ENCODE results near the gene KIAA0319L.
"Not testable (repeated sequence)": the region's sequence is repeated elsewhere in the genome, so short reads cannot be mapped to it uniquely, and the experiment has no call there.

KIAA0319L gene

DNA sequence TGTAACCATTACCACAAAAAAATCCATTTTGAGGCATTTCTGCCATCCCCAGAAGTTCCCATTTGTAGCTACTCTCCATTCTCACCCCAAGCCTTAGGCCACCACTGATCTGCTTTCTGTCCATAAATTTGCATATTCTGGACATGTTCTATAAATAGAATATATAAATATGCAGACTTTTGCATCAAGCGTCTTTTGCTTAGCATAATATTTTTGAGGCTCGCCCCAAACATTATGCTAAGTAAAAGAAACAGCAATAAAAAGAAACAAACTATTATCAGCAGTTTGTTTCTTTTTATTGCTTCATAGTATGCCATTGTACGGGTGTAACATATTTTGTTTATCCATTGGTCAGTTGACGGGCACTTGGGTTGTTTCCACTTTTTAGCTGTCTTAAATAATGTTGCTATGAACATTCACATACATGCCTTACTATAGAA is 23.8 kb upstream of the KIAA0319L start:
- no peak for DNase-seq

DNA sequence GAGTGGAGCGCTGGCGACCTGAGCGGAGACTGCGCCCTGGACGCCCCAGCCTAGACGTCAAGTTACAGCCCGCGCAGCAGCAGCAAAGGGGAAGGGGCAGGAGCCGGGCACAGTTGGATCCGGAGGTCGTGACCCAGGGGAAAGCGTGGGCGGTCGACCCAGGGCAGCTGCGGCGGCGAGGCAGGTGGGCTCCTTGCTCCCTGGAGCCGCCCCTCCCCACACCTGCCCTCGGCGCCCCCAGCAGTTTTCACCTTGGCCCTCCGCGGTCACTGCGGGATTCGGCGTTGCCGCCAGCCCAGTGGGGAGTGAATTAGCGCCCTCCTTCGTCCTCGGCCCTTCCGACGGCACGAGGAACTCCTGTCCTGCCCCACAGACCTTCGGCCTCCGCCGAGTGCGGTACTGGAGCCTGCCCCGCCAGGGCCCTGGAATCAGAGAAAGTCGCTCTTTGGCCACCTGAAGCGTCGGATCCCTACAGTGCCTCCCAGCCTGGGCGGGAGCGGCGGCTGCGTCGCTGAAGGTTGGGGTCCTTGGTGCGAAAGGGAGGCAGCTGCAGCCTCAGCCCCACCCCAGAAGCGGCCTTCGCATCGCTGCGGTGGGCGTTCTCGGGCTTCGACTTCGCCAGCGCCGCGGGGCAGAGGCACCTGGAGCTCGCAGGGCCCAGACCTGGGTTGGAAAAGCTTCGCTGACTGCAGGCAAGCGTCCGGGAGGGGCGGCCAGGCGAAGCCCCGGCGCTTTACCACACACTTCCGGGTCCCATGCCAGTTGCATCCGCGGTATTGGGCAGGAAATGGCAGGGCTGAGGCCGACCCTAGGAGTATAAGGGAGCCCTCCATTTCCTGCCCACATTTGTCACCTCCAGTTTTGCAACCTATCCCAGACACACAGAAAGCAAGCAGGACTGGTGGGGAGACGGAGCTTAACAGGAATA is 20.1 kb upstream of the KIAA0319L start:
- DNase-seq: peak; percentile 43

DNA sequence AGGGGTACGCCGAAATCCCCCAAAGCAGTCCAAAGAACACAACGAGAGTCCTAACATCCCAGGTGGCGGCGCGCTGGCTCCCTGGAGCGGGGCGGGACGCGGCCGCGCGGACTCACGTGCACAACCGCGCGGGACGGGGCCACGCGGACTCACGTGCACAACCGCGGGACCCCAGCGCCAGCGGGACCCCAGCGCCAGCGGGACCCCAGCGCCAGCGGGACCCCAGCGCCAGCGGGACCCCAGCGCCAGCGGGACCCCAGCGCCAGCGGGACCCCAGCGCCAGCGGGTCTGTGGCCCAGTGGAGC is 19.5 kb upstream of the KIAA0319L start:
- not testable (repeated sequence) for DNase-seq

DNA sequence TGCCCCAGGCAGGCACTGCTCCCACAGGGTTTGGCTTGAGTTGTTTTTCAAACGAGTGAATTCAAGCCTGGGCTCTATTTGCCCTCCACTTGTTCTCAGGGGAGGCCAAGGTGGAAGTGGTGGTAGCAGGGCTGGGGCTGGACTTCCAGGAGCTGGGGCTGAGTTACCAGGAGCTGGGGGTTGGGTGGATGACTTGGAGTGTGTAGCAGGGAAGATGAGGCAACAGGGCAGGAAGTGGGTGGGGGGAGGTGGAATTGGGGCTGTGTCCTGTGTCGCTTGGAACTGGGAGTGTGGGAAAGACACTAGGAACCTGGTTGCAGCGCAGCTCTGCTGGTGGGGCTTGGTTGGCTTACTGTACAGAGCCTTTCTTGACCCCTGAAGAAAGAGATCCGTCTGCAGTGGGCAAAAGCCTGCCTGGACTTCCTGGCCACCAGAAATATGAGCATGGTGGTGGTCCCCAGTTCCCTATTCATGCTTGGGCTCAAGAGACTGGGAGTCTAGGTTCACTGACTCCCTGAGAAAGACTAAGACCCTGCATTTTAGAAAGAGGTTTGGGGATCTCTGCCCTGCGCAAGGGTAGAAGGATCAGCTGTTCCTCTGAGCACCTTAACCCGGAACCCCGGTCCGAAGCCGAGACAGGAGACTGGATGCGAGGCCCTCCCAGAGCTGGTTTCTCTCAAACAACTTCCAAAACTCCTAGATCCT is 19.0 kb upstream of the KIAA0319L start:
- DNase-seq: peak; percentile 18

DNA sequence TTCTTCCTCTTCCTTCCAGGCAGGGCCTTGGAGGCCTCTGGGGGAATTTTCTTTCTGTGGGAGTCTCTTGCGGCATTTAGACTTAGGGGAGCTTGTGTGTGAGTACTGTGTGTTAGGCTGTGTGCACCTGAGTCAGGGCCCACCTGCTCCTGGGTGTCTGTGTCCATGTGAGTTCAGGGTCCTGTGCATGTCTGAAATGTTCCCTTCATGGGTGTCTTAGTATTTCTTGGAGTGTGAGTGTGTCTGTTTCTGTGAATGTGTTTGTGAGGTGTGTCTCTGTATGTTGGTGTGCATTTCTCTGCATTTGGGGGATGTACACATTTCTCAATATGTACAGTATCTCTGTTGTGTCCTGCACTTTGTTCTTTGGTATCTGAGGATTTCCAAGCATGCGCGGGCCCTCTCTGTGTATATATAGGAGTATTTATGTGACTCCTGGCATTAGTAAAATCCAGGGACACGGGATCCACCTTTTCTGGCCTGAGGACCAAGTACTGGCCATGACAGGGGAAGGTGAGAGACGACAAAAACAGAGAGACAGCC is 18.3 kb upstream of the KIAA0319L start:
- peak; percentile 7 for DNase-seq

DNA sequence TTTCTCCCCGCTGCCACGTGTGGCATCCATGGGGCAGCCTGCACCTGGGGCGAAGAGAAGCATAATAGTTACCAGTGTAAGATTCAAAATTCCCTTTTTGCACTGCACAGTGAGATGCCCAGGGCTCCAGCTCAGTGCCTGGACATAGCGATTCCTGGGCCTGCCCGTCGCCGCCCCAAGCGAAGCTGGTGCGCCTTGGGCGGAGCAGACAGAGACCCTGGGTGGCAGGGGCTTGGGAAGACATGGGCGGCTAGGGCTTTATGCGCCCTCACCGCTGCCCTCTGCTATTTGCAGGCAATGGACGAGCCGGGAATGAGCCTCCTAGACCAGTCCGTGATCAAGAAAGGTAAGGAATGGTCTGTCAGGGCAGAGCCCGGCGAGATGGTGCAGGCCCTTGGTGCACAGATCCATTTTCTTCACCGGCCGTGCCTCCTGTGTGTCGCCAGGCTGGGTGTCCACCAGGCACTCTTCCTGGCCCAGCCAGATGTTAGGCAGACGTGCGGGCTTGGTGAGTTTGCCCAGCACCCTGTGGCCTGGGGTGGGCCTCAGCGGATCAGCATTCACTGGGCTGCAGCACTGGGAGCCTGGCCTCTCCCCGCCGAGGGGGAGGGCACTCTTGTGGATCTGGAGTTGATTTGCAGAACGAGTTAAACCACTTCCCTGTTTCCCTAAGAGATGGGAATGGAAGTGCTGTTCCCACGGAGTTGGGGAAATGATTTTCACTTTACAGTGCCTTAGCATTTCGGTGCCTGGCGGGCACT is 17.6 kb upstream of the KIAA0319L start:
- DNase-seq: no peak

DNA sequence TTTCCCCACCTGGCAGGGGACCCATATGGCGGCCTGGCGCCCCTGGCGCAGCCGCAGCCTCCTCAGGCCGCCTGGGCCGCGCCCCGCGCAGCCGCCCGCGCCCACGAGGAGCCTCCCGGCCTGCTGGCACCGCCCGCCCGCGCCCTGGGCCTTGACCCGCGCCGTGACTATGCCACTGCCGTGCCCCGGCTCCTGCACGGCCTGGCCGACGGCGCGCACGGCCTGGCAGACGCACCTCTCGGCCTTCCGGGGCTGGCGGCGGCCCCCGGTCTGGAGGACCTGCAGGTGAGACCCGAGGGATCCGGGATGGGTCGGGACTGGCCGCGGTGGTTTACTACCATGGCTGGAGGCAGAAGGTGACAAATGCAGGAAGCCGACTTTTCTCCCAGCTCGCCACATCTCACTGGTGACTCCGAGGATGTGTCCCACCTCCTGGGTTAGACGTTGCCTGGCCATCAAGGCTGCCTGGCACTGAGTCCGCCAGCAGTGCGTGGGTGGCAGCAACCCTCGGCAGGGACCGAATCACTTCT is 17.0 kb upstream of the KIAA0319L start:
- no peak for DNase-seq

DNA sequence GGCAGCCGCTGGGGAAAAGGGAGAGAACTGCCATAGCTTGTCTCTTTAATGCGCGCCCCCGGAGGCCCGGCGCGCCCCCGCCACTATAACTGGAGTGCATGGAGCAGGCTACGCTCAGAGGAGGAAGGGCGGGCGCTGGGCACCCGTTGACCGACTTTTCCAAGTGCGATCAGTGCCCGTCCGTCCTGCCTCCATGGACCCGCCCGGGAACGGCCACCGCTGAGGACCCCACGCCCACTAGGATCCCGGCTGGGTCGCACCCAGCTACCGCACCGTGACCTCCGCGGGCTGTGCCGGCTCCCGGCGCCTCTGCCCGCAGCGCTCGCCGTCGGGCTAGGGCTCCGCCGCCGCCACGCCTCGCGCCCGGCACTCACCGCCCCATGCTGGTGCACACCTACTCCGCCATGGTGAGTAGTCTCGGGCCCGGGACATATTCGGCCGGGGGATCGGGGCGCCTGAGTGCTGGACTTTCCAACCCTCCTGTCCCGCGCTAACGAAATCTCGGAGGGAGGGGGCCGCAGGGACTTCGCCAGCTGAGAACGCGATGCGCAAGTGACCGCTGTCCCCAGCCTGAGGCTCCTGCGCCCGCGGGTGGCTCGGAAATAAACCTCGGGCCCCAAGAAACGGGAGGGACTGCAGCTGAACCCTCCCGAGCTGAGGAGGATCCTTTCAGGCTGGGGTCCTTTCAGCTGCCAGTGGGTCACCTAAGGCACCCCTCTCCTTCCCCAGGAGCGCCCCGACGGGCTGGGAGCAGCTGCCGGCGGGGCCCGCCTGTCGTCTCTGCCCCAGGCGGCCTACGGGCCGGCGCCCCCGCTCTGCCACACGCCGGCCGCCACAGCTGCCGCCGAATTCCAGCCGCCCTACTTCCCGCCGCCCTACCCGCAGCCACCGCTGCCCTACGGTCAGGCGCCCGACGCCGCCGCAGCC is 16.3 kb upstream of the KIAA0319L start, which contains the start of gene TFAP2E:
TFAP2E (plus strand) TSS at position 117 of the 927 bp plus-strand sequence; CDS start at position 381, 264 bp downstream.
- peak; percentile 64 for DNase-seq

DNA sequence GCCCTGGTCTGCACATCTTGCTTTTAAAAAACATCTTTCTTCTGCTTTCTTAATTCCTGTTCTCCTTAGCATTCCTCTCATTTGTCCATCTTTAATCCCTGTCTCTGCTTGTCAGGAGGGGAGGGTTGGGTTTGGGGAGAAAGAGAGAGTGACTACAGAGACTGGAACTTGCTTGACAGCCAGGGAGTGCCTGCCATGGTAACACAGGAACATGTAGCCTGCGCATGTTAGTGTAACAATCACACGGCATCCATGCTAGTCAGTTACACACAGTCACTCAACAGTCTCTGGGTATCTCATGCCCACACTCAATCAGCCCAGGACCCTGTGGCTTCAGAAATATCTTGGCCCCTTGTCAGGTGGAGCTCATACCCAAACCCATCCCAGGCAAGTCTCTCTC is 15.1 kb upstream of the KIAA0319L start:
- DNase-seq: no peak

DNA sequence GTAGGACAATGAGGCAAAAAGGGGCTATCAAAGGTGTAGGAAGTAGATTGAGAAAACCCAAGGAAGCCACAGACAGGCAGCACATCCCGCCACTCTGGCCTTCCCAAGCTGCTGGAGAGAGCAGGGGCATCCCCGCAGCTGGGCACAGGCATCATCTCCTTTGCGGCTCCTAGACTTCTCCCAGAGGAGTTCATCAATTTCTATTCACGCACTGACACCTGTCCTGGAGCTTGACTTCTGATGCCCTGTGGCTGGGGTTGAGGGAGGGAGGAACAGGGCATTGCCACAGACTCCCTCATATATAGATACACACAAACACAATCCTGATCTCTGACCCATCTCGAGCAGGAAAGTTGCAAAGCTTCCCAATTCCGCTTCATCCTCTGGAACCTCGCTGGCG is 14.1 kb upstream of the KIAA0319L start:
- no peak for DNase-seq

DNA sequence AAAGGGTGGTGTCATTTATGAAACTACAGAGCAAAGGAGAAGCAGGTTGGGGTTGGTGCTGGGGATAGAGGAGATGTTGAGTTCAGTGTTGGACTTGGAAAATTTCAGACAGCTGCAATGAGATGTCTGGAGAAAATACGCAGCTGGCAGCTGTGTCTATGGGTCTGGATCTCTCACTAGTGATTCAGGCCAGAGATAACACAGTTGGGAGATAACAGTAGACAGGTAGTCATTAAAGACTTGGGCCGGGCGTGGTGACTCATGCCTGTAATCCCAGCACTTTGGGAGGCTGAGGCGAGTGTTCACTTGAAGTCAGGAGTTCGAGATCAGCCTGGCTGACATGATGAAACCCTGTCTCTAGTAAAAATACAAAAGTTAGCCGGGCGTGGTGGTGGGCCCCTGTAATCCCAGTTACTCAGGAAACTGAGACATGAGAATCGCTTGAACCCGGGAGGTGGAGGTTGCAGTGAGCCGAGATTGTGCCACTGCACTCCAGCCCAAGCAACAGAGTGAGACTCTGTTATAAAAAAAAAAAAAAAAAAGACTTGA is 13.5 kb upstream of the KIAA0319L start:
- DNase-seq: no peak

DNA sequence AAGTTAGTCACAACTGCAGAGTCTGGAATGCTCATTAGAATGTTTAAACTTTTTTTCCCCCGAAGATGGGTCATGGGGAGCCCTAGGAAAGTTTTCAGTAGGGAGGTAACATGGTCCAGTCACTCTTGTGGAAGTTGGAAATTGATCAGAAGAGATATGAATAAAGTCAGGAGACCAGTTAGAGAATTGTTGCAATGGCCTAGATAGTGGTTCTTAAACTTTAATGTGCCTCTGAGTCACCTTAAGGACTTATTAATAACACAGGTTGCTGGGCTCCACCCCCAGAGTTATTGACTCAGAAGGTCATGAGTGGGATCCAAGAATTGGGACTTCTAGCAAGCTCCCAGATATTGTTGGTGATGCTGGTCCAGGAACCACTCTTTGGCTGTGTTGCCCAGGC is 12.7 kb upstream of the KIAA0319L start:
- DNase-seq: no peak

DNA sequence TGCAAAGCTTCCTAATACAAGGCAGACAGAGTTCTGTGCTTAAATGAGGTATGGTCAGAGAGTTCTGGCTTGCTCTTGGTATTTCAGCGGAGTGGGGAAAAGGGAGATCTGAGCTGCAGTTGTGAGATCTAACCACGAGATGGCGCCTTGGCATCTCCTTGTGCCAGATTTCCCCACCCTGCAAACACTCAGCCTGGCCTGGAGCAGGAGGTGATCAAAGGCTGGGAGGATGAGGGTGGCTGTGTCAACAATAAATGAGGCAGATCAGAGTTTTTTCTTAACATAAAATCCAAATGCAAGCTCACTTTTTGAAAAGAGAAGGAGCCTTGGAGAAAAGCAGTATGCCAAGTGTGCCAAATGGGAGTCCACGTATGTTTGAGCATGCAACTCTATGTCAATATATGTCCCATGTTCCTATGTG is 11.8 kb upstream of the KIAA0319L start:
- peak; percentile 79 for DNase-seq

DNA sequence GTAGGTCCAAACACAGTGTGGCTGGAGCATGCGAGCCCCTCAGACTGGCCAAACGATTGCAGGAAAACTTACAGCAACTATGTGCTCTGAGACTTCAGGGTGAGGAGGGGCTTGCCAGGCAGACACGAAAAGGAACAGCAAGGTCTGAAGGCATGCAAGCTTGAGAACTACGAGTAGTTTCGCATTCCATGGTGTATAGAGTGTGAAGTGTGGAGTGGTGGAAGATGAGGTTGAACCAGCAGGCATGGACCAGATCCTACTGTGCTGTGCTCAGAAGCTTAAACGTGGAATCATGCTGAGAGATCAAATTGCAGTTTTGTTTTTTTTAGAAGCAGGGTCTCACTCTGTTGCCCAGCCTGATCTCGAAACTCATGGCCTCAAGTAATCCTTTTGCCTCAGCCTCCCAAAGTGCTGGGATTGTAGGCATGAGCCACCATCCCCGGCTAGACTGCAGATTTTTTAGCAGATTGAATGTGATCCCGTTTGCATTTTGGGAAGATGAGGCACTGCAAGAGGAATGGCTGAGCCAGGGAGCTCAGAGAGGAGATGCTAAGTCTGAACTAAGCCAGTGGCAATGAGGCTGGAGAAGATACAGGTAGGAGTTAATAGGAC is 10.8 kb upstream of the KIAA0319L start:
- no peak for DNase-seq

DNA sequence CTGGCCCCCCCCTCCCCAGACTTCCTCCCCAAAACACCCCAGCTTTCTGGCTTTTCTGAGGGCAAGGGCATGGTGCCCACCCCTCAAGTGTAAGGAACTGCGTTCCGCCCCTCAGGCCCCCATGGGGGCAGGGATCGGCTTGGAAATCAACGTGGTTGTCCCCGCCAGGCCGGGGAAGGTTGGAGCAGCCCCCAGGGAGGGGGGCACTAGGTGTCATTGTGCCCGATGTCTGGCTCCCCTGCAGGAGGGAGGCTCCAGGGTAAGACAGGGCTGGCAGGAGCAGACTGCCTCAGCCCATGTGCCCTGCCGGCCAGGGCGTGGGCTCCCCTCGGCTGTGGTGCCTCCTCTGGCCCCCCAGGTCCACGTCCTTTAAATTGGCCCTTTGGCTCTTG is 8.5 kb upstream of the KIAA0319L start:
- no peak for DNase-seq

DNA sequence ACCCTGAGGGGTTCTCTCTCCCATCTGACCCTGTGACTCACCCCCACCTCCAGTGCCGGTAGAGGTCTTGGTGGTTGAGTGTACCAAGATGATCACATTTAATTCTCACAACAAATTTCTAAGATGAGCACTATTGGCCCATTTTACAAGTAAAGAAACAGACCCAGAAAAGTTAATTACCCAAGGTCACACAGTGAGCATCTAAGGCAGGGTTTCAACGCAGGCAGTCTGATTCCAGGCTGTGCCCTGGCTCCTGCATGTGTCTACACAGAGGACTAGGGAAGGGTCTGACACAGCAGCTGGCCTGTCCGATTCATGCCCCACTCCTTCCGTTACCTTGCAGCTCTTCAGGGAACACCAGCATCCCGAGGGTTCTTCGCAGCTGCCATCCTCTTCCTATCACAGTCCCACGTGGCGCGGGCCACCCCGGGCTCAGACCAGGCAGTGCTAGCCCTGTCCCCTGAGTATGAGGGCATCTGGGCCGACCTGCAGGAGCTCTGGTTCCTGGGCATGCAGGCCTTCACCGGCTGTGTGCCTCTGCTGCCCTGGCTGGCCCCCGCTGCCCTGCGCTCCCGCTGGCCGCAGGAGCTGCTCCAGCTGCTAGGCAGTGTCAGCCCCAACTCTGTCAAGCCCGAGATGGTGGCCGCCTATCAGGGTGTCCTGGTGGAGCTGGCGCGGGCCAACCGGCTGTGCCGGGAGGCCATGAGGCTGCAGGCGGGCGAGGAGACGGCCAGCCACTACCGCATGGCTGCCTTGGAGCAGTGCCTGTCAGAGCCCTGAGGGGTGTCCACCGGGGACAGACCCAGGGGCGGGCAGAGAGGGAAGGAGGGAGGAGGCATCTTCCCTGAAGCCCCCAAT is 7.9 kb upstream of the KIAA0319L start:
- no peak for DNase-seq

DNA sequence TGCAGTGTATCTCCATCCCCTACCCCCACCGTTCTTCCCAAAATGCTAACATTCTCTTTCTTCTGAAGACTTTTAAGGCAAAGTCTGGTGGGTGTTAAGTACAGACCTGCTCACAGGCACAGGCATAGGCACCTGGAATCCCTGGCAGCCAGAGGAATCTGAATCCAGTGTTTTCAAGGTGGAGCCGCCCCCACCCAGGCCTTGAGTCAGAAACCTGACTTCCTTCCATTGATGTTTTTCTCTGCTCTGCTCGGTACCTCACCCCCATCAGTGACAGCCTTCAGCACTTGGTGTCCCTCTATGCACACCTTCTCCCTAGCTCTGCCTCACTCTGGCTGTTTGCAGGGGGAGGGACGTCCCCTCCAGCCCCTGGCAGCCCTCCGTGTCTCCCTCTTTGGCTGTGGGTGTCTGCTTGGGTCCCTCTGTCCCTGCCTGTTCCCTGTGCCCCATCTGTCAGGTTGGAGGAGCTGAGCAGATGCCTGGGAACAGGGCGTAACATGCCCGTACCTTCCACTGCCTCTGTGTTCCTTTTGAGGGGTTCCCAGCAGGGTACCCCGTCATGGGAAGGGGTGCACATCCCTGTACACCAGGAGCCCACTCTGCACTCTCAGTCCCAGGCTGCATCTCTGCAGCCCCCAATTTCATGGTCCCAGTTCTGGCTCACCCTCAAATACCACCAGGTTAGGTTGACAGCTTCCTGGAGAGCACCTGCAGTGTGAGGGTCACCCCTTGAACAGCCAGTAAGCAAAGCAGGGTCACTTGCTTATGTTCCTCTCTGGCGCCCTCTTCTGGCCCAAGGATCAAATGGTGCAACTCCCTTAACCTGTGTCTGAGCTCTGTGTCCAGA is 7.1 kb upstream of the KIAA0319L start:
- DNase-seq: peak; percentile 77

DNA sequence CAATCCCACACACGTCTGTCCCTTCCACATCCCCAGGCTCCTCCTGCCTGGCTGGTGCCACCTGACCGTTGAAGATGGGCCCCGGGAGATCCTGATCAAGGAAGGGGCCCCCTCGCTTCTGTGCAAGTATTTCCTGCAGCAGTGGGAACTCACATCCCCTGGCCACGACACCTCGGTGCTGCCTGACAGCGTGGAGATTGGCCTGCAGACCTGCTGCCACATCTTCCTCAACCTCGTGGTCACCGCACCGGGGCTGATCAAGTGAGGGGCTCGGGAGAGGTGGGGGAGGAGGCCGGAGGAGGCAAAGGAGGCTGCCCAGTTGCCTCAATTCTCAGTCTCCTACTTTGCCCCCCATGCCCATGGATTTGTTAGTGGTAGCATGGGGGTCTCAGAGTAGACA is 6.0 kb upstream of the KIAA0319L start:
- no peak for DNase-seq
